ENCODE measurements around the gene ASCC3. TPM values are rescaled to one million over a fixed set of nuclear protein-coding genes. Genes with fewer than 3 reads are reported as not detected.

Gene ASCC3
- total and polyA plus RNA-seq, 2 of the 4 experiments (the other 2 are of a cell fraction), result 25.8 to 104 TPM

GRCh38 chr6:100464162-100464851 is 416.8 kb downstream of the ASCC3 start:
- no peak overlapping the region for H2AK9ac ChIP-seq (replicated peaks; ENCODE audit: low read depth, low read length, poor library complexity)
- H2AFZ ChIP-seq (replicated peaks; ENCODE audit: low read length, poor library complexity), result peak overlapping the region; percentile 39
- H2BK5ac ChIP-seq (ENCODE audit: low read depth, low read length, poor library complexity, severe bottlenecking), result no peak overlapping the region
- no peak overlapping the region for H4K8ac ChIP-seq (ENCODE audit: low read depth in 2 of 2, low read length in 2 of 2)
- ChIA-PET POLR2A (ENCODE audit: unreplicated experiment) (no interaction called here), CTCF (interaction anchor here (1.4 kb wide), 1 partner anchor 347 kb away, joined by 6 read pairs; no protein-coding TSS in a partner anchor)
- H3K23ac ChIP-seq (ENCODE audit: low read depth, low read length), result peak overlapping the region; percentile 75
- H3K27me3 ChIP-seq (ENCODE audit: control insufficient read depth, insufficient read depth, low read length), result peaks cover 94% of the 10 kb centered on the region
- no peaks in the 10 kb centered on the region for H3K36me3 ChIP-seq (ENCODE audit: control insufficient read depth, insufficient read depth, low read length)
- peak overlapping the region; percentile 72 for H3K4me2 ChIP-seq (ENCODE audit: low read depth, low read length)
- H3K4me3 ChIP-seq (ENCODE audit: insufficient read depth, low read depth, low read length), result no peak overlapping the region; the same call in 1 of the 2 replicates
- no peak overlapping the region for H2BK15ac ChIP-seq (ENCODE audit: low read depth, low read length)
- H3K4me1 ChIP-seq (ENCODE audit: control insufficient read depth, insufficient read depth, low read length), result peaks cover 5% of the 10 kb centered on the region; the same call in 1 of the 2 replicates
- H3K9me3 ChIP-seq (ENCODE audit: control insufficient read depth, insufficient read depth, low read length), result peaks cover 41% of the 10 kb centered on the region
- intact Hi-C loops (cut with micrococcal nuclease), result no loop called here
- H4K5ac ChIP-seq (ENCODE audit: low read depth, low read length), result no peak overlapping the region
- no peak overlapping the region for H2AK5ac ChIP-seq (ENCODE audit: low read depth, low read length)
- H3K9ac ChIP-seq (ENCODE audit: low read depth, low read length), result no peak overlapping the region
- no peak overlapping the region for H3K56ac ChIP-seq (ENCODE audit: extremely low read depth, insufficient read depth, low read length)
- ATAC-seq (ENCODE audit: low read depth) (no peak), DNase-seq (no peak)
- no peak overlapping the region for H3K18ac ChIP-seq (ENCODE audit: low read depth, low read length)
- no peak overlapping the region for H2BK120ac ChIP-seq (ENCODE audit: low read depth, low read length)
- no peak overlapping the region for H3K14ac ChIP-seq (replicated peaks; ENCODE audit: low read depth, low read length)
- no peaks in the 10 kb centered on the region for H3K79me1 ChIP-seq (ENCODE audit: low read depth in 1 of 2, low read length in 2 of 2)
- no peak overlapping the region for H3K4ac ChIP-seq (ENCODE audit: low read depth, low read length)
- H4K20me1 ChIP-seq (ENCODE audit: insufficient read depth, low read length), result peaks cover 14% of the 10 kb centered on the region; the same call in 1 of the 2 replicates
- H3K9me1 ChIP-seq (ENCODE audit: insufficient read depth, low read length), result no peaks in the 10 kb centered on the region
- dilution Hi-C loops (cut with HindIII; ENCODE audit: low sequenced_read_pairs, unreplicated experiment), result loop anchor here (25.0 kb wide), 1 partner anchor 352 kb away; no protein-coding TSS in a partner anchor
- TF ChIP-seq CEBPB (IDR thresholded peaks at IDR 0.05; ENCODE audit: low read depth, low read length), result no peak
- no peak for TF ChIP-seq CHD1 (IDR thresholded peaks at IDR 0.05; ENCODE audit: low read depth, low read length)
- TF ChIP-seq SMC3 (IDR thresholded peaks at IDR 0.05; ENCODE audit: low read depth, low read length), result no peak
- TF ChIP-seq NFE2L2 (IDR thresholded peaks at IDR 0.05; ENCODE audit: low read depth, low read length), result no peak
- no peak for TF ChIP-seq FOS (IDR thresholded peaks at IDR 0.05; ENCODE audit: low read depth, low read length)
- no peak for TF ChIP-seq RAD21 (IDR thresholded peaks at IDR 0.05; ENCODE audit: low read length)
- TF ChIP-seq ELK1 (IDR thresholded peaks at IDR 0.05; ENCODE audit: borderline replicate concordance, low read depth, low read length), result no peak
- TF ChIP-seq RFX5 (IDR thresholded peaks at IDR 0.05; ENCODE audit: low read depth, low read length), result no peak
- TF ChIP-seq MAFK (IDR thresholded peaks at IDR 0.05; ENCODE audit: low read depth, low read length), result no peak
- no peak overlapping the region for H2BK20ac ChIP-seq (ENCODE audit: low read depth, low read length)
- H3K27ac ChIP-seq (ENCODE audit: insufficient read depth, low read length), result no peak overlapping the region
- no peak overlapping the region for H4K91ac ChIP-seq (ENCODE audit: insufficient read depth, low read depth, low read length)
- WGBS, 2 experiments (ENCODE audit: extremely low coverage in 2 of 2, insufficient read length in 1 of 2), result 3% methylated on average over 6 of the region's 46 CpGs; no CpG with 5 or more reads in 1 of the 2 experiments
- BruUV-seq (replicated peaks), result no TSS peak
- in situ Hi-C loops (cut with MboI; ENCODE audit: low sequenced_read_pairs), result loop anchor here (25.0 kb wide), 1 partner anchor 877 kb away; no protein-coding TSS in a partner anchor
